Amniotic epithelial cell (primary cell): Measurements from ENCODE around the gene FHDC1.
A peak's percentile ranks its signal among the peaks of the same experiment; 100 is the strongest.

Source experiments
- DNase-seq: peaks from one replicate; pipeline ENCODE4 v3.0.0-alpha.2; 2010; ENCODE audit warnings: low read depth

FHDC1 gene

GRCh38 chr4:152936446-152937335 is 568 bp downstream of the FHDC1 start:
- no peak for DNase-seq

- peak; percentile 20 for DNase-seq
Measured at GRCh38 chr4:152937336-152938236, 1.5 kb downstream of the FHDC1 start.

- DNase-seq, result no peak
Measured at GRCh38 chr4:152938237-152938947, 2.3 kb downstream of the FHDC1 start.

- no peak for DNase-seq
Measured at GRCh38 chr4:152939621-152940020, 3.5 kb downstream of the FHDC1 start.

GRCh38 chr4:152940461-152940860 is 4.3 kb downstream of the FHDC1 start:
- DNase-seq, result no peak

- no peak for DNase-seq
Measured at GRCh38 chr4:152941411-152941810, 5.3 kb downstream of the FHDC1 start.

GRCh38 chr4:152942346-152942745 is 6.2 kb downstream of the FHDC1 start:
- DNase-seq, result no peak

GRCh38 chr4:152943672-152944071 is 7.5 kb downstream of the FHDC1 start:
- DNase-seq, result peak; percentile 81

- no peak for DNase-seq
Measured at GRCh38 chr4:152944666-152945320, 8.7 kb downstream of the FHDC1 start.

GRCh38 chr4:152945639-152946038 is 9.5 kb downstream of the FHDC1 start:
- no peak for DNase-seq

- DNase-seq, result peak; percentile 33
Measured at GRCh38 chr4:152946446-152946845, 10.3 kb downstream of the FHDC1 start.

GRCh38 chr4:152947311-152947710 is 11.2 kb downstream of the FHDC1 start:
- DNase-seq, result no peak

GRCh38 chr4:152949930-152950329 is 13.8 kb downstream of the FHDC1 start:
- no peak for DNase-seq

GRCh38 chr4:152950402-152951274 is 14.5 kb downstream of the FHDC1 start:
- no peak for DNase-seq

- DNase-seq, result no peak
Measured at GRCh38 chr4:152951348-152951747, 15.2 kb downstream of the FHDC1 start.

GRCh38 chr4:152953514-152953913 is 17.4 kb downstream of the FHDC1 start:
- DNase-seq, result no peak

- no peak for DNase-seq
Measured at GRCh38 chr4:152954741-152955140, 18.6 kb downstream of the FHDC1 start.

- DNase-seq, result no peak
Measured at GRCh38 chr4:152956147-152956546, 20.0 kb downstream of the FHDC1 start.

GRCh38 chr4:152956650-152957436 is 20.7 kb downstream of the FHDC1 start:
- peak; percentile 63 for DNase-seq
